Keratinocyte (primary cell): ENCODE measurements around the gene OBSL1.

ENCODE experiments used
- EZH2 ChIP-seq: IDR thresholded peaks from one replicate; pipeline ENCODE4 v1.6.1; 2012; ENCODE audit warnings: inconsistent platforms, mild to moderate bottlenecking, low read length, moderate library complexity
- TF ChIP-seq, protein P1 (sequence below), 3 experiments: IDR thresholded peaks in 1 of 3; conservative IDR thresholded peaks in 1 of 3; optimal IDR thresholded peaks in 1 of 3; 2 replicates in 2 of 3; 3 replicates in 1 of 3; pipeline versions ENCODE3 to v1.5.1; 2011; ENCODE audit warnings: low read length in 3 of 3, mild to moderate bottlenecking in 3 of 3, moderate library complexity in 2 of 3, control low read depth in 1 of 3, inconsistent platforms in 1 of 3; ENCODE audit not compliant: insufficient read depth in 2 of 3; ENCODE audit errors: extremely low read depth in 1 of 3

DNA sequence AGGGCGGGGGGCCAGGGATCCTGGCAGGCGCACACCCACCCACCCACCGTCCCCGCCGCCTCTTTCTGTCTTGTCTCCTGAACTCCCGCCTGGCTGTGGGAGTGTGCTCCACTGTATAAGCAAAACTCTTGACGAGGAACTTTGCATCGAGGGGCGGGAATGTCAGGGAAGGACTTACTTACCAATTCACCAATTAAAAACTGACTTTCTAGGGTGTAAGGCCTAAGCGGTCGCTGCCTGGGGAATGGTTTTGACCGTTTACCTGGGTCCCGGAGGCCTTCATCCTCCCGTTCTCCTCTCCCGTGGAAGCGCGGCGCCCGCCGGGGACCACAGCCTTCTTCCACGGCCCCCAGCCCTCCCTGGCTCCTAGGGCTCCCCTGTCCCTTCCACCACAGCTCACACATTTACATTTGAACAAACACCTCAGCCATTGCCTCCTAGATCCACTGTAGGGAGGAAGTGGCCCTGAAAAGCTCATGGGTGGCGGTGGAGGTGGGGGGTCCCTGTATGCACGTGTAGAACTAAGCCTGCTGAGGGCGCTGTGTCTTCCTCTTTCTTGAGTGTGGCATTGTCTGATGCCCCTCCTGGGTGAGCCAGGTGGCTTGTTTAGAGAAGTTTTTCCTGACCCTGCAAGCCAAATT is 48.2 kb downstream of the OBSL1 start:
- TF ChIP-seq EZH2 = no peak
- TF ChIP-seq, protein P1, sequence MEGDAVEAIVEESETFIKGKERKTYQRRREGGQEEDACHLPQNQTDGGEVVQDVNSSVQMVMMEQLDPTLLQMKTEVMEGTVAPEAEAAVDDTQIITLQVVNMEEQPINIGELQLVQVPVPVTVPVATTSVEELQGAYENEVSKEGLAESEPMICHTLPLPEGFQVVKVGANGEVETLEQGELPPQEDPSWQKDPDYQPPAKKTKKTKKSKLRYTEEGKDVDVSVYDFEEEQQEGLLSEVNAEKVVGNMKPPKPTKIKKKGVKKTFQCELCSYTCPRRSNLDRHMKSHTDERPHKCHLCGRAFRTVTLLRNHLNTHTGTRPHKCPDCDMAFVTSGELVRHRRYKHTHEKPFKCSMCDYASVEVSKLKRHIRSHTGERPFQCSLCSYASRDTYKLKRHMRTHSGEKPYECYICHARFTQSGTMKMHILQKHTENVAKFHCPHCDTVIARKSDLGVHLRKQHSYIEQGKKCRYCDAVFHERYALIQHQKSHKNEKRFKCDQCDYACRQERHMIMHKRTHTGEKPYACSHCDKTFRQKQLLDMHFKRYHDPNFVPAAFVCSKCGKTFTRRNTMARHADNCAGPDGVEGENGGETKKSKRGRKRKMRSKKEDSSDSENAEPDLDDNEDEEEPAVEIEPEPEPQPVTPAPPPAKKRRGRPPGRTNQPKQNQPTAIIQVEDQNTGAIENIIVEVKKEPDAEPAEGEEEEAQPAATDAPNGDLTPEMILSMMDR (optimal IDR thresholded peaks at IDR 0.05 in 1 of 3, IDR thresholded peaks at IDR 0.05 in 1 of 3, conservative IDR thresholded peaks at IDR 0.05 in 1 of 3; ENCODE audit: extremely low read depth in 1 of 3, insufficient read depth in 2 of 3, low read length in 3 of 3) = peak in 1 of 3 experiments; percentile 11
